GM12875 (cell line): ENCODE data around the gene NTNG1.

Experiments
- H3K4me3 ChIP-seq: one replicate; pipeline ENCODE4 v1.5.1; 2011; ENCODE audit warnings: low read depth, low read length, control low read depth
- TF ChIP-seq, protein P1 (sequence below): IDR thresholded peaks from 2 replicates; pipeline ENCODE4 v1.5.1; 2011; ENCODE audit warnings: low read depth, mild to moderate bottlenecking, control low read depth, inconsistent platforms, low read length, moderate library complexity, borderline replicate concordance; ENCODE audit not compliant: insufficient read depth

The NTNG1 gene

DNA sequence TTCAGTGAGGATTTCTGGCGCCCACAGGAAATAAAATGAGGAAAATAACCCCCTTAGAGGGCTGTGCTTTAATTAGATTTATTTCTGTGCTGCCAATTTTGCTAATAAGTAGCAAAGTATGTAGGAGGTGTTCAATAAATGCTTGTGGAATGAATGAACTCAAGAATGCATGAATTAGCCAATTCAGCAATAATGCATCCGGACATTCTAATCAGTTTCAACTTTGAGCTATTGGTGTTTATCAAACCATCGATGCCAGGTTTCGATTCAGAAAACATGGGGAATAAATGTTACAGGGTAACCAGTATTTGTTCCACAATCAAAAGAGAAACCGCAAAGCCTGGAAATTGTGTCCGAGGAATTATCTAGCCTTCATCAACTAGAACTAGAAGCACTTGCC, 353.2 kb downstream of the NTNG1 start:
- TF ChIP-seq, protein P1, sequence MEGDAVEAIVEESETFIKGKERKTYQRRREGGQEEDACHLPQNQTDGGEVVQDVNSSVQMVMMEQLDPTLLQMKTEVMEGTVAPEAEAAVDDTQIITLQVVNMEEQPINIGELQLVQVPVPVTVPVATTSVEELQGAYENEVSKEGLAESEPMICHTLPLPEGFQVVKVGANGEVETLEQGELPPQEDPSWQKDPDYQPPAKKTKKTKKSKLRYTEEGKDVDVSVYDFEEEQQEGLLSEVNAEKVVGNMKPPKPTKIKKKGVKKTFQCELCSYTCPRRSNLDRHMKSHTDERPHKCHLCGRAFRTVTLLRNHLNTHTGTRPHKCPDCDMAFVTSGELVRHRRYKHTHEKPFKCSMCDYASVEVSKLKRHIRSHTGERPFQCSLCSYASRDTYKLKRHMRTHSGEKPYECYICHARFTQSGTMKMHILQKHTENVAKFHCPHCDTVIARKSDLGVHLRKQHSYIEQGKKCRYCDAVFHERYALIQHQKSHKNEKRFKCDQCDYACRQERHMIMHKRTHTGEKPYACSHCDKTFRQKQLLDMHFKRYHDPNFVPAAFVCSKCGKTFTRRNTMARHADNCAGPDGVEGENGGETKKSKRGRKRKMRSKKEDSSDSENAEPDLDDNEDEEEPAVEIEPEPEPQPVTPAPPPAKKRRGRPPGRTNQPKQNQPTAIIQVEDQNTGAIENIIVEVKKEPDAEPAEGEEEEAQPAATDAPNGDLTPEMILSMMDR, result no peak

DNA sequence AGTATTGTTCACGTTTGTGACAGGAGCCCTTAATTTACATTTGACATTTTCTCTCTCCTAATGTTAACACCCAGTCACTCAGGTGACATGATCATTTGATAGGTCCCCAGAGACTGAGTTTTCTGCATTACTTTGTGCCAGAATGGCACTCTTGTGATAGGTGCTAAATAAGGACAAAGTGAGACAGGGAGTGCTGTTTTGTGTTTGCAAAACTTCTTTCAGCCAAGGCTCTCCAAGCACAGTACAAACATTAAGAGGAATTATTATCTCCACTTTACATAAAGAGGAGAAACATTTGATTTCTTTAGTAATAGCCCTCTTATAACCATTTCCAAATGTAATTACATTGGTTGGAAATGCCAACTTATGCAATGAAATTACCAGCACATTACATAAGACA, 355.2 kb downstream of the NTNG1 start:
- TF ChIP-seq, protein P1, result no peak
- no peak overlapping the region for H3K4me3 ChIP-seq

More for the DNA sequence above, 353.2 kb downstream of the NTNG1 start:
- H3K4me3 ChIP-seq, result no peak overlapping the region

DNA sequence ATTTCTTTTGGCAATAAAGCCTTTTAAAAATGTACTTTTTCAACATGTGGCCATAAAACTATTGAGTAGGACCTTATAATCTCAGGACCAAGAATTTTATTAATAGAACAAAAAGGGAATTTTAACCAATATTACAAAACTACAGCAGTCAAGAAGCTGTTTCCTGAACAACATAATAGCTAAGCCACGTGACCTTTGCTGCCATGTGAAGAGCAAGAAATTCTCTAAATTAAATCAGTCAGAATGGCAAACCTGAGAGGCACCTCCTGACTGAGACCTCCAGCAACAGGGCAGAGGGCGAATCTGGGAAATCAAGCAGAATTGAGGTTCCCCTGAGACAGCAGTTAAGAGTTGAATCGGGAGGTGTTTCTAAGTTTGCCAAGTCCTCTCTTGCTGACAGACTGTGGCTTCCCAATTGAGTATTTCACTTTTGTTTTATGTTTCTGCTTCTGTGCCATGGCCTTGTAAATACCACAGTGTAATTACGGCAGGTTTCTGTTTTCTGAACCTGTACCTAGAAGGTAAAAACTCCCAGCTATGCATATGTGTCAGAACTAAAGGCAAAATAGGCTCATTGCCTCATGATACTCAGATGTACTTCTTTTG, 358.4 kb downstream of the NTNG1 start:
- H3K4me3 ChIP-seq, result no peak overlapping the region
- TF ChIP-seq, protein P1, result no peak

DNA sequence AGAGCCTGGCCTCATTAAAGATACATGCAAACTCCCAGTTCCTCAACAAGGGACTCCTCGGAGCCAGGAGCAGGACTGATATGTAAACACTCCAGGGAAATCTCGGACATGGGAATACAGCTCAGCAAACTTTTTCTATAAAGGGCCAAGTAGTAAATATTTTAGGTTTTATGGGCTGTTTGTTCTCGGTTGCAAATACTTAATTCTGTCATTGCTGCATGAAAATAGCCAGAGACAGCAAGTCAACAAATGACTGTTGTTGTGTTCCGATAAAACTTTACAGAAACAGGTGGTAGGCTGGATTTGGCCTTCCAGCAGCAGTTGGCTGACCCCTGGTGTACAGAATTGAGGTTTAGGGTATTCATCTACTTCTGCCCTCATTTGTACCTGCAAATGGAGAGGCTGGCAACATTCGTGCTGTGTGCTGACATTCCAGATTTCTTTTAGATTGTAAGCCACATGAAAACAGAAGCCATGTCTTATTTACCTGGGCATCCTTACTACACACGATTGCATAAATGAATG, 360.3 kb downstream of the NTNG1 start:
- TF ChIP-seq, protein P1, result no peak
- no peak overlapping the region for H3K4me3 ChIP-seq

DNA sequence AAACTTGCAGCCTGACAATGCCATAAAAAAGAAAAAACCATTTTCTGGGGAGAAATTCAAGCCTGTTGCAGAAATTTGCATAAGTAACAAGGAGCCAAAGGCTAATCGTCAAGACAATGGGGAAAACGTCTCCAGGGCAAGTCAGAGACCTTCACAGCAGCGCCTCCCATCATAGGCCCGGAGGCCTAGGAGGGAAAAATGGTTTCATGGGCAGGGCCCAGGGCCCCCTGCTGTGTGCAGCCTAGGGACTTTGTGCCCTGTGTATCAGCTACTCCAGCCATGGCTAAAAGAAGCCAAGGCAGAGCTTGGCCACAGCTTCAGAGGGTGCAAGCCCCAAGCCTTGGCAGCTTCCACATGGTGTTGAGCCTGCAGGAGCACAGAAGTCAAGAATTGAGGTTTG, 369.5 kb downstream of the NTNG1 start:
- no peak overlapping the region for H3K4me3 ChIP-seq
- TF ChIP-seq, protein P1, result no peak

DNA sequence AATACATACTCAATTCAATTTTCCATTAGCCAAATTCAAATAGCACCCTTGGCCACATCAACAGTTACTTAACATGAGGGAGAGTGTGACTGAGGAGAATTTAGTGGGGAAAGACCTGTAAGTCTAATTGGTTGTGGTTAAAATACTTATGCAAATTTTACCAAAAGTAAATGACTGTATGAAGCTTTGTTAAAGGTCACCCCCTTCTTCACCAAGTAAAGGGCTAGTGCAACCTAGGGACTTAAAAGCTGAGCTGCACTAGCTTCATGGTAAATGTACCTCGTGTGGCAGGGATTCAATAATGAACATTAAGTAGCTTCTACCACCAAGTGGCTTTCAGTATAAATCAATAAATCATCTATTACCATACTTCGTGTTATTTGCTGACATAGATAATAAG, 372.0 kb downstream of the NTNG1 start:
- TF ChIP-seq, protein P1, result no peak

DNA sequence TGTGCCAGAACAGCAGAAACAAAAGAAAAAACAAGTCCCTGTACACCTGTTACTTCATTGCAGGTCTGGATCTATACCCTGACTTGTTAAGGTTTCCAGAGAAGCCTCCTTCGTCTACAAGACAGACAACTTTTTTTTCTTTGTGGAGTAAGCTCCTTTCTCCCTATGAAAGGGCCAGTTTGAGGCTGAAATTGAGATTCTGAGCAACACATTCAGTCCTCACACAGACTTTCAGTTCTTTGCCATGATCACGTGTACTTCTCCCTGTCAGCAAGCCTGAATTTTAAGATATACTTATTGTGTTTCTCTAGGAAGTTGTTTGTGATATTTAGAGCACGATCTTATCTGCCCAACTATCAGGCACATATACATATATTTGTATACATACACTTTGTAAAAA, 374.0 kb downstream of the NTNG1 start:
- TF ChIP-seq, protein P1, result no peak

More for the DNA sequence above, 372.0 kb downstream of the NTNG1 start:
- no peak overlapping the region for H3K4me3 ChIP-seq

More for the DNA sequence above, 374.0 kb downstream of the NTNG1 start:
- no peak overlapping the region for H3K4me3 ChIP-seq
